Smooth muscle cell (in vitro differentiated cells): ENCODE data around the gene ATP10B. TPM values are rescaled to one million over a fixed set of nuclear protein-coding genes. Genes with fewer than 3 reads are reported as not detected.

Experiments used
- DNase-seq: peaks from one replicate; lab custom pipeline; 2025; ENCODE audit not compliant: unreplicated experiment; lab: John Stamatoyannopoulos, UW
- H2AFZ ChIP-seq: fragments of 200-600 bp; sonication (generic); 2 replicates; pipeline ENCODE4 v1.6.0; 2016; ENCODE audit warnings: antibody characterized with exemption, low read depth, mild to moderate bottlenecking
- H3F3A ChIP-seq: fragments of 200-600 bp; sonication (generic); 2 replicates; pipeline ENCODE4 v1.6.0; 2017; ENCODE audit warnings: antibody characterized with exemption, low read depth
- H3K27ac ChIP-seq: fragments of 200-600 bp; sonication (generic); 2 replicates; pipeline ENCODE4 v1.5.1; 2016; ENCODE audit warnings: low read depth, mild to moderate bottlenecking
- H3K27me3 ChIP-seq: fragments of 200-600 bp; sonication (generic); 2 replicates; pipeline ENCODE4 v1.6.1; 2016; ENCODE audit warnings: low read depth, mild to moderate bottlenecking
- H3K36me3 ChIP-seq: fragments of 200-600 bp; sonication (generic); 2 replicates; pipeline ENCODE4 v1.5.1; 2016; ENCODE audit warnings: low read depth
- H3K4me1 ChIP-seq: fragments of 200-600 bp; sonication (generic); 2 replicates; pipeline ENCODE4 v1.5.1; 2016; ENCODE audit warnings: low read depth
- H3K4me2 ChIP-seq: fragments of 200-600 bp; sonication (generic); 2 replicates; pipeline ENCODE4 v1.6.0; 2016; ENCODE audit warnings: mild to moderate bottlenecking
- H3K4me3 ChIP-seq: fragments of 200-600 bp; sonication (generic); 2 replicates; pipeline ENCODE4 v1.5.1; 2016; ENCODE audit warnings: mild to moderate bottlenecking
- H3K79me2 ChIP-seq: fragments of 200-600 bp; sonication (generic); 2 replicates; pipeline ENCODE4 v1.6.0; 2016; ENCODE audit warnings: low read depth, mild to moderate bottlenecking
- H3K9ac ChIP-seq: fragments of 200-600 bp; sonication (generic); 2 replicates; pipeline ENCODE4 v1.6.0; 2016; ENCODE audit warnings: low read depth
- H3K9me3 ChIP-seq: fragments of 200-600 bp; sonication (generic); replicated peaks from 2 replicates; pipeline ENCODE4 v1.5.1; 2016; ENCODE audit warnings: low read depth
- H4K20me1 ChIP-seq: fragments of 200-600 bp; sonication (generic); 2 replicates; pipeline ENCODE4 v1.6.0; 2016; ENCODE audit warnings: low read depth
- WGBS: methylation state at CpG from one replicate; pipeline ENCODE4 v1.1.7; 2016; ENCODE audit warnings: low lambda C conversion rate; 5-methylcytosine and 5-hydroxymethylcytosine counted together
- polyA plus RNA-seq: library from polyadenylated mRNA; unstranded; fragments of >200 nt; fragmentation: Nextera tagmentation; extraction: Ambion mirVana; gene quantifications from 2 replicates; pipeline ENCODE4 v1.2.1, GENCODE V29; 2016
- total RNA-seq: library from RNA; depleted of rRNA; stranded (reverse); fragments of >200 nt; gene quantifications from 2 replicates; pipeline ENCODE4 v1.2.3, GENCODE V29; 2014
- TF ChIP-seq, protein P1 (sequence below): fragments of 200-600 bp; sonication (generic); IDR thresholded peaks from 2 replicates; pipeline ENCODE4 v1.5.1; 2017; ENCODE audit warnings: borderline replicate concordance, mild to moderate bottlenecking, antibody characterized with exemption; ENCODE audit not compliant: insufficient read depth, poor library complexity, severe bottlenecking

ATP10B gene
- total and polyA plus RNA-seq, 2 experiments from 2014 or later, result 0.13 TPM; not detected in 1

DNA sequence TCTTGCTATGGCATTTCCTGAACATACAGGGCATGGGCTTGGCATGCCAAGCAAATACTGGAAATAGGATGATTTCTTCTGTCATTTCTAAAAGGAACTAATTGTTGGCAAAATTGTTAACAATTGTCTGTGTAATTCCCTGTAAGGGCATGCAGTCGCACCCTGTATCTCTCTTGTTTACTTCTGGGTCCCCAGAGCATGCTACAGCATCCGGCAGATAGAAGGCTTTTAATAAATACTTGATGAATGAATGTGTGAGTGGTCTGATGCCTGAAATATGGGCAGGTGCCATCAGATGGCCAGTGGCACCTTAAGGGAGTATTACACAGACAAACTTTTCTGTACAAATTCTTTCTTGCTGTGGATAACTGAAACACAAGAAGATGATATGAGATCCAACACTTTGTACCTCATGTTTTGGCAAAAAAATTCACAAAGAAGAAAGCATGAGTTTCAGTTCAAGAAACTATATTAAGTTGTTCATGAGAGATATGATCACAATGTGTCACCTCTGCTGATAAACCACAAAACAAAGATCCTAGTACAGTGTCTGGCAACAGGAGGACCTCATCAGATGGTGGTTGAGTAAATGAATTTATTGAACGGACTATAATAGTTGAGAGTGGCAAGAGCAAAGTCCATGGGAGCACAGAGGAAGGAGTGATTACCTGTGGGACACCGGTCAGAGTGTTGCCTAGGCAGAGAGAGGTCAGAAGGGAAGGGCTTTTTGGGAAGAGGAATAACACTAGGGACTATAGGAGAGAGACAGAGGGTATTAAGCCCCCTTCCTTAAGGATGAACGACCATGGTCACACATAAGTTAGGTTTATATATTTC, 194.2 kb downstream of the ATP10B start:
- Histone ChIP-seq H3K4me2 (no peak overlapping the region), H3K36me3 (no peaks in the 10 kb centered on the region), H3K4me3 (no peak overlapping the region), H3K27me3 (no peaks in the 10 kb centered on the region), H3K9me3 (no peaks in the 10 kb centered on the region), H3F3A (no peaks in the 10 kb centered on the region), H3K79me2 (no peaks in the 10 kb centered on the region), H4K20me1 (no peaks in the 10 kb centered on the region), H2AFZ (no peak overlapping the region), H3K27ac (no peak overlapping the region), H3K4me1 (no peaks in the 10 kb centered on the region), H3K9ac (no peak overlapping the region)
- DNase-seq, result no peak
- TF ChIP-seq, protein P1, sequence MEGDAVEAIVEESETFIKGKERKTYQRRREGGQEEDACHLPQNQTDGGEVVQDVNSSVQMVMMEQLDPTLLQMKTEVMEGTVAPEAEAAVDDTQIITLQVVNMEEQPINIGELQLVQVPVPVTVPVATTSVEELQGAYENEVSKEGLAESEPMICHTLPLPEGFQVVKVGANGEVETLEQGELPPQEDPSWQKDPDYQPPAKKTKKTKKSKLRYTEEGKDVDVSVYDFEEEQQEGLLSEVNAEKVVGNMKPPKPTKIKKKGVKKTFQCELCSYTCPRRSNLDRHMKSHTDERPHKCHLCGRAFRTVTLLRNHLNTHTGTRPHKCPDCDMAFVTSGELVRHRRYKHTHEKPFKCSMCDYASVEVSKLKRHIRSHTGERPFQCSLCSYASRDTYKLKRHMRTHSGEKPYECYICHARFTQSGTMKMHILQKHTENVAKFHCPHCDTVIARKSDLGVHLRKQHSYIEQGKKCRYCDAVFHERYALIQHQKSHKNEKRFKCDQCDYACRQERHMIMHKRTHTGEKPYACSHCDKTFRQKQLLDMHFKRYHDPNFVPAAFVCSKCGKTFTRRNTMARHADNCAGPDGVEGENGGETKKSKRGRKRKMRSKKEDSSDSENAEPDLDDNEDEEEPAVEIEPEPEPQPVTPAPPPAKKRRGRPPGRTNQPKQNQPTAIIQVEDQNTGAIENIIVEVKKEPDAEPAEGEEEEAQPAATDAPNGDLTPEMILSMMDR, result no peak
- 88% methylated on average over 5 of the region's 5 CpGs for WGBS

DNA sequence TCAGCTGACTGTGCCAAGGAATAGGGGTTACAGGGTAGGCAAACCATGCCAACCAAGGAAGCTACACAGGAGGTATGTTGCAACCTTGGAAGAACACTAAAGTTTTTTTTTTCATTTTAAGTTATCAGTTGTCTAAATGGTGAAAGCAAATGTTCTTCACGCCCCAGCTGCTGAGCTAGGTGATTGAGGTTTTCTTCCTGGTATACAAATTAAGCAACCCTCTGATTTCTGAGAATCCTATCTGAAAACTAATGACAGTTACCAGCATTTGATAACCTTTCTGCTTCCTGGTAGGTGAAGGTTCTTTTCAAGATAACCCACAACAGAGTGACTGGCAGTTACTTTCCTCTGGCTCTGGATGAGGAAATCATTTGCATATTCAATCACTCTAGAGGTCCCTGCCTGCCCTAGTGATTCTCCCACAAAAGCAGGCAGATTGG, 194.9 kb downstream of the ATP10B start:
- Histone ChIP-seq H3K9me3 (no peaks in the 10 kb centered on the region), H4K20me1 (no peaks in the 10 kb centered on the region), H2AFZ (no peak overlapping the region), H3K4me1 (no peaks in the 10 kb centered on the region), H3K4me3 (no peak overlapping the region), H3F3A (no peaks in the 10 kb centered on the region), H3K4me2 (no peak overlapping the region), H3K27me3 (no peaks in the 10 kb centered on the region), H3K36me3 (no peaks in the 10 kb centered on the region), H3K27ac (no peak overlapping the region), H3K79me2 (no peaks in the 10 kb centered on the region), H3K9ac (no peak overlapping the region)
- no peak for DNase-seq
- 96% methylated on average over 1 of the region's 1 CpG for WGBS
- TF ChIP-seq, protein P1, result no peak

DNA sequence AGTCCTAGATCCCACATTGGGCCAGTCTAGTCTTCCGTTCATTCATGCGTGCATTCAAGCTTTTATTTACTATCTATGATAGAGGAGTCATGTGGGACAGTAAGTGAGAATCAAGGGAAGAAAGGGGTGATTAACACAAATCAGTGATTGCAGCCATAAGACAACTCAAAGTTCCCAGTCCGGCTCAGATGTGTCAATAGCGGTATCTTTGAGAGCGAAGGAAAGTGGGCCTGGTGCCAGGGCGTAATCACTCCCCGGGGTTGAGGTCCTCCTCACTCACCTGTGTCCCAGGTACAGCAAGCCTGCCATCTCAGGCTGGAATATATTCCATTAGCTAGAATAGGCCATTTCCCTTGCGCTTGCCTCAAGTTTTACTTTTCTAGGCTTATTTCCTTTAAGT, 196.3 kb downstream of the ATP10B start:
- no peak overlapping the region for H3K27ac ChIP-seq
- TF ChIP-seq, protein P1, result no peak
- H3K4me1 ChIP-seq, result no peaks in the 10 kb centered on the region
- H3K4me3 ChIP-seq, result no peak overlapping the region
- no peaks in the 10 kb centered on the region for H3F3A ChIP-seq
- H2AFZ ChIP-seq, result no peak overlapping the region
- no peaks in the 10 kb centered on the region for H3K9me3 ChIP-seq
- H3K79me2 ChIP-seq, result no peaks in the 10 kb centered on the region
- WGBS, result 81% methylated on average over 8 of the region's 8 CpGs
- H3K36me3 ChIP-seq, result no peaks in the 10 kb centered on the region
- no peak overlapping the region for H3K9ac ChIP-seq
- no peaks in the 10 kb centered on the region for H3K27me3 ChIP-seq
- no peak overlapping the region for H3K4me2 ChIP-seq
- no peaks in the 10 kb centered on the region for H4K20me1 ChIP-seq
- DNase-seq, result no peak
